ENCODE results near the gene ATP11A.

ATP11A gene

DNA sequence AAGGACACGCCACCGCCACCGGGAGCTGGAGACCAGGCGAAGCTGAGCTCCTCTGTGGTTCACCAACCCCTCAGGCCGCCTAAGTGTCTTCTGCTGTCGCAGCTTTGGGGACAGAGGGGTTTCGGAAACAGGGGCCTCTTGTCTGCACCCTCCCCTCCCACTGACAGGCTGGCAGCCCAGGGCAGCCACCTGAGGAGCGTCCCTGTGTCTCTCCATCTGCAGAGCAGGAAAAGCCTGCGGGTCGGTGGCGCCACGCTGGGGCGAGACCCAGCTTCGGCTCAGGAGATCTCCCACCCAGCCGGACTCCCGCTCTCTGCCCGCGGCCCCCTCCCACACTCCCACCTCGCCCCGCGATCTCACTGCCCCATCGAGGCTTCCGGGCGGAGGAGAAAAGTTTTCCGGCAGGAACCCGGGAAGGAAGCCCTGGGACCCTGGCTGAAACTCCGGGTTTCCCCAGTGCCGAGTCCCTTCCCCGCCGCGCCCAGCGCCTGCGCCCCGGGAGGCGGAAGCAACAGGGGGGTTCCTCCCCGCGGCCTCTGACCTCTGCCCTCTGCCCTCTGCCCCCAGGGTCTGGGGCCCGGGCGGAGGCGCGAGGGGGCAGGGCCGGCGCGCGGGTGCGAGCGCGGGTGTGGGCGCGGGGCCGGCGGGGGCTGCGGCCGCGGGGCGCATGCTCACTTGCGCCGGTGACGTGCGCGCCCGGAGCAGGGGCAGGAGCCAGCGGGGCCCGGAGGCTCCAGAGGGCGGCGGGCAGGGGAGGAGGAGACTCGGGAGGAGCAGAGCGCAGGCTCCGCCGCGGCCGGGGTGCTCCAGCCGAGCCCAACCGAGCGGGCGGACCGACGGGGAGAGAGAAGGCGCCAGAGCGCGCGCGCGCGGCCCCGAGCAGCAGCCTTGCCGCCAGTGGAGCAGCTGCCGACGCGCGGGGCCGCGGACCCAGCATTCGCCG lies at the start of gene ATP11A:
ATP11A (plus strand) TSS at position 736 of the 943 bp plus-strand sequence. CDS start 379 bp downstream, outside the sequence.
- in situ Hi-C loops (cut with HindIII; ENCODE audit: low sequenced_read_pairs), result no loop called here
- peak; percentile 89 for DNase-seq (ENCODE audit: low read depth, low spot score)
- peak within 1 kb of the TSS; percentile 57 for H3K4me3 ChIP-seq (ENCODE audit: low read depth, low read length)
- TF ChIP-seq, protein P1, sequence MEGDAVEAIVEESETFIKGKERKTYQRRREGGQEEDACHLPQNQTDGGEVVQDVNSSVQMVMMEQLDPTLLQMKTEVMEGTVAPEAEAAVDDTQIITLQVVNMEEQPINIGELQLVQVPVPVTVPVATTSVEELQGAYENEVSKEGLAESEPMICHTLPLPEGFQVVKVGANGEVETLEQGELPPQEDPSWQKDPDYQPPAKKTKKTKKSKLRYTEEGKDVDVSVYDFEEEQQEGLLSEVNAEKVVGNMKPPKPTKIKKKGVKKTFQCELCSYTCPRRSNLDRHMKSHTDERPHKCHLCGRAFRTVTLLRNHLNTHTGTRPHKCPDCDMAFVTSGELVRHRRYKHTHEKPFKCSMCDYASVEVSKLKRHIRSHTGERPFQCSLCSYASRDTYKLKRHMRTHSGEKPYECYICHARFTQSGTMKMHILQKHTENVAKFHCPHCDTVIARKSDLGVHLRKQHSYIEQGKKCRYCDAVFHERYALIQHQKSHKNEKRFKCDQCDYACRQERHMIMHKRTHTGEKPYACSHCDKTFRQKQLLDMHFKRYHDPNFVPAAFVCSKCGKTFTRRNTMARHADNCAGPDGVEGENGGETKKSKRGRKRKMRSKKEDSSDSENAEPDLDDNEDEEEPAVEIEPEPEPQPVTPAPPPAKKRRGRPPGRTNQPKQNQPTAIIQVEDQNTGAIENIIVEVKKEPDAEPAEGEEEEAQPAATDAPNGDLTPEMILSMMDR (IDR thresholded peaks at IDR 0.05; ENCODE audit: low read depth, low read length), result no peak

DNA sequence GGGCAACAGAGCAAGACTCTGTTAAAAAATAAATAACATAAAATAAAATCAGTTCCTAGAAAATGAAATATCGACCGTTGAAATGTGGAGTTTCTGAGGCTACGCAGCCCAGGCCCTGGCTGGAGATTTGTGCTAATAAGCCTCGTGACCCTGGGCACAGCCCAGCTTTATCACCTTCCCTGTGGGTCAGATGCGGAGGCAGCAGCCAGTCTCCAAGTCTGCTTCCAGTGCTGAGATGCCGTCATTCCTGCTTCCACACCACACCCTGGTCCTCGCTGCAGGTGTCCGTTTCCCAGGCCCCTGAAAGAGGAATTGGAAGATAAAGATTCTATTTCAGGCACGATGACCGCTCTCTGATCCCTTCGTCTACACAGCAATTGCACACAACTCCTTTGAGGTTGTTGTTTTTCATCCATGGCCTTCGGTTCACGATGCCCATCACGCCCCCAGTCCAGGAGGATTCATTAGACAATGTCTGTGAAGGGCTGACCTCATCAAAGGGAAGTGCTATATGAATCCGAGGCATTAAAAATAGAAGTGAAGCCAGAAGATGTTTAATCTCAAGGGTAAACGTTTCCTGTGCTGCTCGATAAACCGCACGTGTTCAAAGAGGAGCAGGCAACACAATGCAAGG lies 48.3 kb upstream of the ATP11A start:
- no peak for DNase-seq (ENCODE audit: low read depth, low spot score)
- in situ Hi-C loops (cut with HindIII; ENCODE audit: low sequenced_read_pairs), result no loop called here
- H3K4me3 ChIP-seq (ENCODE audit: low read depth, low read length), result no peak overlapping the region
- TF ChIP-seq, protein P1 (IDR thresholded peaks at IDR 0.05; ENCODE audit: low read depth, low read length), result no peak

DNA sequence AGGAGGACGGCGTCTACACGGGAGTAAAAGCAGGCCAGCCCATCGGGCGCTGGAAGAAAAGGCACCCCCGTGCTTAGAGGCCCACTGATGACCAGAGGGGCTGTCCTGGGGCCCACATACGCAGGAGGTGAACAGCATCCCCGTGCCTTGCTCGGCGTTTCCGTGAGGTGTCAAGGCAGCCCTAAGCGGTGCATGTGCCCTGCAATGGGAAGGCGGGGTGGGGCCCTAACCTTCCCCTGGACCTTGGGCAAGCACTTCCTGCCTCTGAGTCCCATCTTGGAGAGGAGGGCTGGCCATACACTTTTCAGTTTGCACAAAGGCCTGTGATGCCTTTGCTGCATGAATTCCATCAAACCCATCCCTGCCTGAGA lies 47.8 kb upstream of the ATP11A start:
- in situ Hi-C loops (cut with HindIII; ENCODE audit: low sequenced_read_pairs), result no loop called here
- no peak for DNase-seq (ENCODE audit: low read depth, low spot score)
- H3K4me3 ChIP-seq (ENCODE audit: low read depth, low read length), result no peak overlapping the region
- TF ChIP-seq, protein P1 (IDR thresholded peaks at IDR 0.05; ENCODE audit: low read depth, low read length), result no peak

DNA sequence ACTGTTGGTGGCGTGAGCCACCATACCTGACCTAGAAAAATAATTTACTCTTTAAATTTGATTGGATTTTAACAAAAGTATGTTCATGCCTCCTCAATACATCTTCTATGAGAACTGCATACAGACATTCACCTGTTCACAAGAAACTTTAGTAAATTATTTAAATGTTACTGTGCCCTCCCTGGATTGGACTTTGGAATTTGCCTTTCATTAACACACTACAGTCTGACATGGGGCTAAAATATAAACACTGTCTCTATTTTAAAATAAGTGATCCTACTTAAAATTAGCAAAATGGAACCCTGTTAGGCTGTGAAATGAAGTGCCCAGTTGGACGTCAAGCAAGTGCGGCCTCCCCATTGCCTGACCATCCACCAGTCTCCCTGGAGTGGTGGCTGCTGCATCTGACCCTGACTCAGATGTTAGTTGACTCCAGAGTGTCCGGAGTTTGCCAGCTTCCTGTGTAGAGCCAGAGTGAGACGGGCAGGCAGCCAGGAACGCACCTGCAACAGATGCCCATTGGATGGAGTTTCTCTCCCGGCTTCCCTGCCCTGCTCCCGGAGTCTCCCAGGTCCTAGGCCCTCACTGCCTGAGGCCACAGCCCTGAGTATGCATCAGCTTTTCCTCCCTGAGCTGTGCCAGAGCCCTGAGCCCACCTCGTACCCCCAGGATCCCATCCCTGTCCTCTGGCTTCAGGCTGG lies 45.9 kb upstream of the ATP11A start:
- no peak for DNase-seq (ENCODE audit: low read depth, low spot score)
- TF ChIP-seq, protein P1 (IDR thresholded peaks at IDR 0.05; ENCODE audit: low read depth, low read length), result no peak
- H3K4me3 ChIP-seq (ENCODE audit: low read depth, low read length), result no peak overlapping the region
- in situ Hi-C loops (cut with HindIII; ENCODE audit: low sequenced_read_pairs), result no loop called here

DNA sequence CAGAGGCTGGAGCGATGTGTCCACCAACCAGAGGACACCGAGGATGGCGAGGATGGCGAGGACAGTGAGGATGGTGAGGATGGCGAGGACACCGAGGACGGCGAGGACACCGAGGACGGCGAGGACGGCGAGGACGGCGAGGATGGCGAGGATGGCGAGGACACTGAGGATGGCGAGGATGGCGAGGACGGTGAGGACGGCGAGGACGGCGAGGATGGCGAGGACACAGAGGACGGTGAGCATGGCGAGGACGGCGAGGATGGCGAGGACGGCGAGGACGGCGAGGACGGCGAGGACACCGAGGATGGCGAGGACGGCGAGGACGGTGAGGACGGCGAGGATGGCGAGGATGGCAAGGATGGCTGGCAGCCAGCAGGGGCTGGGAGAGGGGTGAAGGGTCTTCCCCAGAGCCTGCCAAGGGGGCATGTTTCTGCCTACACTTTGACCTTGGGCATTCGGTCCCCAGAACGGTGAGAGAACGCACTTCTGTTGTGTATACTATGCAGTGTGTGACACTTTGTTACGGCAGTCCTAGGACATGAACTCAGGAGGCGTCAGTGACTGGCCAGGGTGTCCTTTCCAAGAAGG lies 44.4 kb upstream of the ATP11A start:
- TF ChIP-seq, protein P1 (IDR thresholded peaks at IDR 0.05; ENCODE audit: low read depth, low read length), result no peak
- no peak for DNase-seq (ENCODE audit: low read depth, low spot score)
- H3K4me3 ChIP-seq (ENCODE audit: low read depth, low read length), result no peak overlapping the region
- in situ Hi-C loops (cut with HindIII; ENCODE audit: low sequenced_read_pairs), result no loop called here

DNA sequence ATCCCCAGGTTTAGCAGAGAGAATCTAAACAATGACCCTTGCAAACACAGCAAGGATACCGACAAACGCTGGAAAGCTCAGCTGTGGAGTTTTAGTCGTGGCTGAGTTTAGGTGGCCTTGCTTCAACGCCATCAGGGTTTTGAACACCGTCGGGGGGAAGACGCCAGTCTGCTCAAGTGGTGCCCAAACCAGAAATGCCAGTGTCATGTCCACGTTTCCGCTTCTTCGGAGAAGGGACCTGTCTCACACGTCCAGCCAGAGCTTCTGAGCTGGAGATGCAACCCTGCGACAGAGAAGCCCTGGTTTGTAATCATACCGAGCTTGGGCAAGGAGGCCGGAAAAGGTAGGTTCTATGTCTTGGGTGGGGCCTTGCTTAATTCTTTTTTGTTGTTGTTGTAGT lies 42.6 kb upstream of the ATP11A start:
- no peak overlapping the region for H3K4me3 ChIP-seq (ENCODE audit: low read depth, low read length)
- TF ChIP-seq, protein P1 (IDR thresholded peaks at IDR 0.05; ENCODE audit: low read depth, low read length), result no peak
- in situ Hi-C loops (cut with HindIII; ENCODE audit: low sequenced_read_pairs), result no loop called here

More for the DNA sequence above, 42.6 kb upstream of the ATP11A start:
- DNase-seq (ENCODE audit: low read depth, low spot score), result no peak

Measured in astrocyte of the spinal cord (primary cell).